ENCODE data around the gene ERBIN. TPM values are rescaled to one million over a fixed set of nuclear protein-coding genes. Genes with fewer than 3 reads are reported as not detected.
"Not testable (repeated sequence)": the region's sequence is repeated elsewhere in the genome, so short reads cannot be mapped to it uniquely, and the experiment has no call there.

The ERBIN gene
- total RNA-seq, 1 donor from 2014 or later: 67.0 TPM

- intact Hi-C loops (cut with DNase I): no loop called here
- no peak for ATAC-seq
Measured at GRCh38 chr5:65912311-65912710, 14.1 kb upstream of the ERBIN start.

GRCh38 chr5:65913519-65913918, 12.9 kb upstream of the ERBIN start:
- Histone ChIP-seq H3K27ac (no peak overlapping the region), H3K27me3 (no peaks in the 10 kb centered on the region), H3K36me3 (no peaks in the 10 kb centered on the region), H3K4me3 (no peak overlapping the region), H3K4me1 (no peaks in the 10 kb centered on the region), H3K9me3 (no peaks in the 10 kb centered on the region)
- intact Hi-C loops (cut with DNase I): no loop called here
- no peak for ATAC-seq
- no peak for TF ChIP-seq CTCF (IDR thresholded peaks at IDR 0.05)
- DNase-seq: no peak

More at GRCh38 chr5:65912311-65912710, 14.1 kb upstream of the ERBIN start:
- Histone ChIP-seq H3K27me3 (no peaks in the 10 kb centered on the region), H3K27ac (no peak overlapping the region), H3K4me3 (no peak overlapping the region), H3K9me3 (no peaks in the 10 kb centered on the region), H3K4me1 (no peaks in the 10 kb centered on the region), H3K36me3 (no peaks in the 10 kb centered on the region)
- DNase-seq: no peak
- TF ChIP-seq CTCF (IDR thresholded peaks at IDR 0.05): no peak

GRCh38 chr5:65914641-65915196, 11.7 kb upstream of the ERBIN start:
- Histone ChIP-seq H3K27me3 (no peaks in the 10 kb centered on the region), H3K4me3 (no peak overlapping the region), H3K27ac (no peak overlapping the region), H3K36me3 (no peaks in the 10 kb centered on the region), H3K9me3 (no peaks in the 10 kb centered on the region), H3K4me1 (no peaks in the 10 kb centered on the region)
- no peak for ATAC-seq
- no peak for TF ChIP-seq CTCF (IDR thresholded peaks at IDR 0.05)
- intact Hi-C loops (cut with DNase I): no loop called here
- no peak for DNase-seq

- intact Hi-C loops (cut with DNase I); DNase-seq; H3K27me3 ChIP-seq; H3K4me3 ChIP-seq; H3K36me3 ChIP-seq; H3K27ac ChIP-seq; ATAC-seq; H3K4me1 ChIP-seq; H3K9me3 ChIP-seq: not testable (repeated sequence)
Measured at GRCh38 chr5:65915661-65916060, 10.7 kb upstream of the ERBIN start.

GRCh38 chr5:65916066-65916465, 10.3 kb upstream of the ERBIN start:
- Histone ChIP-seq H3K27me3 (no peaks in the 10 kb centered on the region), H3K4me1 (no peaks in the 10 kb centered on the region), H3K27ac (no peak overlapping the region), H3K9me3 (no peaks in the 10 kb centered on the region), H3K36me3 (no peaks in the 10 kb centered on the region), H3K4me3 (no peak overlapping the region)
- TF ChIP-seq CTCF (IDR thresholded peaks at IDR 0.05): no peak
- ATAC-seq (no peak), DNase-seq (no peak)
- intact Hi-C loops (cut with DNase I): no loop called here

GRCh38 chr5:65916636-65917035, 9.7 kb upstream of the ERBIN start:
- TF ChIP-seq CTCF (IDR thresholded peaks at IDR 0.05): no peak
- Histone ChIP-seq H3K4me1 (no peaks in the 10 kb centered on the region), H3K4me3 (no peak overlapping the region), H3K27ac (no peak overlapping the region), H3K9me3 (no peaks in the 10 kb centered on the region), H3K36me3 (no peaks in the 10 kb centered on the region), H3K27me3 (no peaks in the 10 kb centered on the region)
- DNase-seq (no peak), ATAC-seq (no peak)
- intact Hi-C loops (cut with DNase I): no loop called here

All from upper lobe of right lung (tissue), 1 donor.